ENCODE measurements around the gene DGCR6L. TPM values are rescaled to one million over a fixed set of nuclear protein-coding genes. Genes with fewer than 3 reads are reported as not detected.
"Not testable (repeated sequence)": the region's sequence is repeated elsewhere in the genome, so short reads cannot be mapped to it uniquely, and the experiment has no call there.

The DGCR6L gene
- total RNA-seq, 1 experiment from 2014 or later = 68.5 TPM

- POLR2A ChIA-PET = no interaction called here
- DNase-seq (ENCODE audit: low spot score) (no peak), ATAC-seq (no peak)
- TF ChIP-seq ZNF317 (CRISPR knock-in tag; IDR thresholded peaks at IDR 0.05; ENCODE audit: borderline replicate concordance, low read depth) (no peak), CREB1 (CRISPR knock-in tag; IDR thresholded peaks at IDR 0.05) (no peak)
- Mint-ChIP-seq H3K4me3 (no peak overlapping the region), H3K4me1 (no peaks in the 10 kb centered on the region), H3K9me3 (no peaks in the 10 kb centered on the region), H3K36me3 (no peaks in the 10 kb centered on the region), H3K27me3 (ENCODE audit: low read depth) (0 out of 2 replicates have a peak, but pooled peaks cover under 1% of the 10 kb centered on the region), H3K27ac (no peak overlapping the region)
- CTCF ChIA-PET = interaction anchor here (0.6 to 1.0 kb wide), 4 partner anchors 33 to 329 kb away, joined by 3 read pairs; no protein-coding TSS in a partner anchor
These were observed 28.6 kb downstream of the DGCR6L start for GRCh38 chr22:20291249-20291586.

- Mint-ChIP-seq H3K36me3 (no peaks in the 10 kb centered on the region), H3K4me1 (no peaks in the 10 kb centered on the region), H3K9me3 (no peaks in the 10 kb centered on the region), H3K27ac (no peak overlapping the region), H3K4me3 (no peak overlapping the region), H3K27me3 (ENCODE audit: low read depth) (no peaks in the 10 kb centered on the region)
- TF ChIP-seq CTCF (IDR thresholded peaks at IDR 0.05) = no peak
- ATAC-seq (no peak), DNase-seq (ENCODE audit: low spot score) (no peak)
- CTCF ChIA-PET = interaction anchor here (0.6 to 1.0 kb wide), 2 partner anchors 52 to 328 kb away, joined by 3 read pairs; no protein-coding TSS in a partner anchor
- POLR2A ChIA-PET = no interaction called here
These were observed 29.1 kb downstream of the DGCR6L start for GRCh38 chr22:20290578-20291248.

GRCh38 chr22:20290045-20290392, 29.8 kb downstream of the DGCR6L start:
- TF ChIP-seq ATF3 (CRISPR knock-in tag; conservative IDR thresholded peaks at IDR 0.05) = no peak
- no peak for TF ChIP-seq ATF1 (CRISPR knock-in tag; IDR thresholded peaks at IDR 0.05)
- no peak for TF ChIP-seq SP1 (CRISPR knock-in tag; conservative IDR thresholded peaks at IDR 0.05)
- TF ChIP-seq GTF2I (CRISPR knock-in tag; conservative IDR thresholded peaks at IDR 0.05) = no peak
- TF ChIP-seq ZNF423 (CRISPR knock-in tag; IDR thresholded peaks at IDR 0.05) = no peak
- H3K27me3 Mint-ChIP-seq (ENCODE audit: low read depth) = no peaks in the 10 kb centered on the region
- no peak overlapping the region for H3K4me3 Mint-ChIP-seq
- no peak overlapping the region for H3K27ac Mint-ChIP-seq
- DNase-seq (ENCODE audit: low spot score) (no peak), ATAC-seq (no peak)
- H3K9me3 Mint-ChIP-seq = no peaks in the 10 kb centered on the region
- H3K36me3 Mint-ChIP-seq = no peaks in the 10 kb centered on the region
- POLR2A ChIA-PET = no interaction called here
- no peaks in the 10 kb centered on the region for H3K4me1 Mint-ChIP-seq
- CTCF ChIA-PET = no interaction called here

- H3K27me3 Mint-ChIP-seq (ENCODE audit: low read depth); H3K36me3 Mint-ChIP-seq; DNase-seq (ENCODE audit: low spot score); H3K4me1 Mint-ChIP-seq; H3K4me3 Mint-ChIP-seq; H3K27ac Mint-ChIP-seq; H3K9me3 Mint-ChIP-seq; ATAC-seq; POLR2A ChIA-PET; CTCF ChIA-PET: not testable (repeated sequence)
These were observed 30.4 kb downstream of the DGCR6L start for GRCh38 chr22:20289182-20290044.

GRCh38 chr22:20286784-20287423, 33.0 kb downstream of the DGCR6L start:
- POLR2A ChIA-PET; H3K27me3 Mint-ChIP-seq (ENCODE audit: low read depth); H3K4me1 Mint-ChIP-seq; H3K4me3 Mint-ChIP-seq; H3K27ac Mint-ChIP-seq; ATAC-seq; H3K9me3 Mint-ChIP-seq; H3K36me3 Mint-ChIP-seq; DNase-seq (ENCODE audit: low spot score): not testable (repeated sequence)
- CTCF ChIA-PET = interaction anchor here (0.7 to 2.0 kb wide), 3 partner anchors 48 to 130 kb away, joined by 3 to 7 read pairs (median 5); no protein-coding TSS in a partner anchor

- H3K9me3 Mint-ChIP-seq; H3K27me3 Mint-ChIP-seq (ENCODE audit: low read depth); DNase-seq (ENCODE audit: low spot score); H3K4me3 Mint-ChIP-seq; H3K27ac Mint-ChIP-seq; H3K36me3 Mint-ChIP-seq; H3K4me1 Mint-ChIP-seq; POLR2A ChIA-PET; ATAC-seq: not testable (repeated sequence)
- CTCF ChIA-PET = interaction anchor here (0.9 to 1.2 kb wide), 2 partner anchors 127 to 129 kb away, joined by 5 to 12 read pairs; no protein-coding TSS in a partner anchor
These were observed 33.6 kb downstream of the DGCR6L start for GRCh38 chr22:20286312-20286660.

Data from WTC11 (cell line).